ENCODE data around the gene FXYD5. TPM values are rescaled to one million over a fixed set of nuclear protein-coding genes. Genes with fewer than 3 reads are reported as not detected.
"Not testable (repeated sequence)": the region's sequence is repeated elsewhere in the genome, so short reads cannot be mapped to it uniquely, and the experiment has no call there.

The FXYD5 gene
- total and polyA plus RNA-seq, 10 of the 15 experiments (the other 5 are each of a cell fraction or from before 2014, with no cell fraction given): 30.0 to 159 (median 93.9) TPM

DNA sequence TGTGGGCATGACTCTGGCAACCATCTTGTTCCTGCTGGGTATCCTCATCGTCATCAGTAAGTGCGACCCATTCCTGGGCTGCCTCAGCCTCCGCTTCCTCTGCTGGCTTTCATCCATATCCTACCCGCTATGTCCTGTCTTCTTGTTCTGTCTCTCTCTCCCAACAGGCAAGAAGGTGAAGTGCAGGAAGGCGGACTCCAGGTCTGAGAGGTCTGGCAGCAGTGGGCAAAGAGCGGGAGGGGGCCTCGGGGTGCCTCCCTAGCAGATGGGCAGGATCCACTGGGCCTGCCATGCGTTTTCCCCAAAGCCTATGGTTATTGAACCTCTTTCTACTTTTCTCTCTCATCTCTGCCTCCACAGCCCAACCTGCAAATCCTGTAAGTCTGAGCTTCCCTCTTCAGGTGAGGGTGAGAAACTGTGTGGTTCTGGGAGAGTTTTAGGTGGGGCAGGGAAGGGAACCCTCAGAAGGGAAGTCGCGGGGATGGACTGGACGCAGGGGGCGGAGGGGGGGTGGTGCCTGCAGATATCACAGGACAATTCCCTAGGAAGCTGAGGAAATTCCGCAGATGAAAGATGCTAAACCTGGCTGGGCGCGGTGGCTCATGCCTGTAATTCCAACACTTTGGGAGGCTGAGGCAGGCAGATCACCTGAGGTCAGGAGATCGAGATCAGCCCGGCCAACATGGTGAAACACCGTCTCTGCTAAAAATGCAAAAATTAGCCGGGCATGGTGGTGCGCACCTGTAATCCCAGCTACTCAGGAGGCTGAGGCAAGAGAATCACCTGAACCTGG is 3.1 kb upstream of the FXYD5 start (continued):
- TF ChIP-seq, protein P1, sequence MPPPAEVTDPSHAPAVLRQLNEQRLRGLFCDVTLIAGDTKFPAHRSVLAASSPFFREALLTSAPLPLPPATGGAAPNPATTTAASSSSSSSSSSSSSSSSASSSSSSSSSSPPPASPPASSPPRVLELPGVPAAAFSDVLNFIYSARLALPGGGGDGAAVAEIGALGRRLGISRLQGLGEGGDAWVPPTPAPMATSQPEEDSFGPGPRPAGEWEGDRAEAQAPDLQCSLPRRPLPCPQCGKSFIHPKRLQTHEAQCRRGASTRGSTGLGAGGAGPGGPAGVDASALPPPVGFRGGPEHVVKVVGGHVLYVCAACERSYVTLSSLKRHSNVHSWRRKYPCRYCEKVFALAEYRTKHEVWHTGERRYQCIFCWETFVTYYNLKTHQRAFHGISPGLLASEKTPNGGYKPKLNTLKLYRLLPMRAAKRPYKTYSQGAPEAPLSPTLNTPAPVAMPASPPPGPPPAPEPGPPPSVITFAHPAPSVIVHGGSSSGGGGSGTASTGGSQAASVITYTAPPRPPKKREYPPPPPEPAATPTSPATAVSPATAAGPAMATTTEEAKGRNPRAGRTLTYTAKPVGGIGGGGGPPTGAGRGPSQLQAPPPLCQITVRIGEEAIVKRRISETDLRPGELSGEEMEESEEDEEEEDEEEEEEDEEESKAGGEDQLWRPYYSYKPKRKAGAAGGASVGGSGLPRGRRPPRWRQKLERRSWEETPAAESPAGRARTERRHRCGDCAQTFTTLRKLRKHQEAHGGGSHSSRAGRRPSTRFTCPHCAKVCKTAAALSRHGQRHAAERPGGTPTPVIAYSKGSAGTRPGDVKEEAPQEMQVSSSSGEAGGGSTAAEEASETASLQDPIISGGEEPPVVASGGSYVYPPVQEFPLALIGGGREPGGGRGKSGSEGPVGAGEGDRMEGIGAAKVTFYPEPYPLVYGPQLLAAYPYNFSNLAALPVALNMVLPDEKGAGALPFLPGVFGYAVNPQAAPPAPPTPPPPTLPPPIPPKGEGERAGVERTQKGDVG (CRISPR knock-in tag; IDR thresholded peaks at IDR 0.05): no peak
- TF ChIP-seq LARP7 (IDR thresholded peaks at IDR 0.05): no peak

DNA sequence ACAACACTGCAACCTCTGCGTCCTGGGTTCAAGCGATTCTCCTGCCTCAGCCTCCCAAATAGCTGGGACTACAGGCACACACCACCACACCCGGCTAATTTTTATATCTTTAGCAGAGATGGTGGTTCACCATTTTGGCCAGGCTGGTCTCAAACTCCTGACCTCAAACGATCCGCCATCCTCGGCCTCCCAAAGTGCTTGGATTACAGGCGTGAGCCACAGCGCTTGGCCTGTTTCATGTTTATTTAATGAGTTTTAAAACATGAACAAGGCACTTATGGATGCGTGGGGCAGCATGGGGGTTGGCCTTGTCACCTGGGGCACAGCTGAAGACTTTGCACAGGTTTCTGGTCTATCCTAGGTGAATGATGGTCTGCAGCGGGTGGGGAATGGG is 1.4 kb upstream of the FXYD5 start:
- BruUV-seq (replicated peaks): not testable (repeated sequence)

More for the DNA sequence above, 1.4 kb upstream of the FXYD5 start:
- ChIA-PET RAD21 (ENCODE audit: unreplicated experiment) (interaction anchor here (1.0 to 2.3 kb wide), 4 partner anchors 12 to 52 kb away, joined by 3 to 17 read pairs (median 4); no protein-coding TSS in a partner anchor), CTCF (interaction anchor here (2.6 kb wide), 1 partner anchor 11 kb away, joined by 26 read pairs; the partner anchor contains the start of gene FXYD7), SMC1A (ENCODE audit: uncharacterized antibody, unreplicated experiment) (interaction anchor here (0.7 to 2.0 kb wide), 2 partner anchors 25 to 53 kb away, joined by 4 to 8 read pairs; no protein-coding TSS in a partner anchor), POLR2A (interaction anchor here (1.1 to 1.5 kb wide), 2 partner anchors 51 to 88 kb away, joined by 4 to 5 read pairs; no protein-coding TSS in a partner anchor)
- DNase-seq (ENCODE audit: low read depth, low spot score); H3K4me2 ChIP-seq (ENCODE audit: control insufficient read depth, insufficient read depth); H3K4me3 ChIP-seq; ATAC-seq; H3K9me3 ChIP-seq (replicated peaks; ENCODE audit: control insufficient read depth, insufficient read depth, low read length); H3K27ac ChIP-seq (ENCODE audit: control insufficient read depth, insufficient read depth); H4K20me1 ChIP-seq (ENCODE audit: control insufficient read depth, insufficient read depth); H3K27me3 ChIP-seq (replicated peaks in 1 of 2; ENCODE audit: control insufficient read depth in 2 of 2, insufficient read depth in 2 of 2, low read length in 1 of 2); H3K4me1 ChIP-seq (ENCODE audit: control insufficient read depth, insufficient read depth, low read length); intact Hi-C loops (cut with micrococcal nuclease; ENCODE audit: unreplicated experiment); in situ Hi-C loops (cut with MboI); H3K9ac ChIP-seq (ENCODE audit: control insufficient read depth, insufficient read depth, low read length); FAIRE-seq; H2AFZ ChIP-seq (ENCODE audit: control insufficient read depth, low read depth, low read length); H3K36me3 ChIP-seq (ENCODE audit: control insufficient read depth in 2 of 2, insufficient read depth in 2 of 2, low read length in 1 of 2): not testable (repeated sequence)
- WGBS (ENCODE audit: insufficient coverage, insufficient replicate concordance, low lambda C conversion rate, missing lambda C conversion rate): 79% methylated on average over 10 of the region's 10 CpGs
- H3K79me2 ChIP-seq (ENCODE audit: control insufficient read depth, insufficient read depth, low read length): peaks cover 19% of the 10 kb centered on the region

Data from GM12878 (cell line).